H1 (cell line): Measurements from ENCODE around the gene CACNG4. TPM values are rescaled to one million over a fixed set of nuclear protein-coding genes. Genes with fewer than 3 reads are reported as not detected.

Experiments
- CTCF ChIA-PET: fragments of 300-600 bp; sonication (Branson Sonifier 250); formaldehyde crosslinking; loops from one replicate; lab custom pipeline; 2021; ENCODE audit not compliant: partially characterized antibody; lab: Charles Lee
- POLR2A ChIA-PET: fragments of 300-600 bp; sonication (Branson Sonifier 250); formaldehyde crosslinking; loops from one replicate; lab custom pipeline; 2021; ENCODE audit warnings: inconsistent platforms; ENCODE audit not compliant: partially characterized antibody; lab: Charles Lee
- DNase-seq, 2 experiments: peaks; one replicate each; pipeline versions ENCODE4 v3.0.0 to v3.0.0-alpha.2; 2010 to 2022; ENCODE audit warnings: low spot score in 2 of 2, low read depth in 1 of 2, mixed read lengths in 1 of 2
- FAIRE-seq: peaks from 2 replicates; lab custom pipeline; 2011; peaks lifted over from hg19 to GRCh38; lab: Jason Lieb, UNC
- H2AFZ ChIP-seq: 2 replicates; pipeline ENCODE4 v1.8.1; 2012; ENCODE audit warnings: low read length, inconsistent platforms
- H2AK5ac ChIP-seq: 2 replicates; pipeline ENCODE4 v1.6.1; 2013; ENCODE audit warnings: low read depth, low read length
- H2BK120ac ChIP-seq: replicated peaks from 2 replicates; pipeline ENCODE3; 2013; ENCODE audit warnings: low read depth, low read length, inconsistent platforms
- H2BK12ac ChIP-seq: 2 replicates; pipeline ENCODE4 v1.6.1; 2013; ENCODE audit warnings: low read depth, low read length
- H2BK15ac ChIP-seq: 2 replicates; pipeline ENCODE4 v1.6.1; 2013; ENCODE audit warnings: low read length
- H2BK20ac ChIP-seq: 2 replicates; pipeline ENCODE4 v1.6.1; 2013; ENCODE audit warnings: low read length
- H2BK5ac ChIP-seq: 2 replicates; pipeline ENCODE4 v1.6.1; 2013; ENCODE audit warnings: low read depth, low read length
- H3K14ac ChIP-seq: 2 replicates; pipeline ENCODE4 v1.6.1; 2013; ENCODE audit warnings: inconsistent platforms; ENCODE audit not compliant: insufficient read length
- H3K18ac ChIP-seq: 2 replicates; pipeline ENCODE4 v1.6.1; 2013; ENCODE audit warnings: low read length; ENCODE audit errors: extremely low read depth
- H3K23ac ChIP-seq: 2 replicates; pipeline ENCODE4 v1.6.1; 2013; ENCODE audit warnings: inconsistent platforms; ENCODE audit not compliant: insufficient read length
- H3K23me2 ChIP-seq: 2 replicates; pipeline ENCODE4 v1.6.1; 2013; ENCODE audit warnings: low read depth, low read length
- H3K27ac ChIP-seq: 2 replicates; pipeline ENCODE4 v1.6.1; 2011; ENCODE audit warnings: low read depth, low read length, inconsistent platforms
- H3K27me3 ChIP-seq, 4 experiments: replicated peaks in 1 of 4; 1 replicate in 1 of 4; 2 replicates in 3 of 4; pipeline versions ENCODE4 v1.6.1 to v1.8.1; 2011 to 2013; ENCODE audit warnings: low read length in 3 of 4, mild to moderate bottlenecking in 3 of 4, inconsistent platforms in 2 of 4, mixed read lengths in 2 of 4, moderate library complexity in 1 of 4; ENCODE audit not compliant: control insufficient read depth in 3 of 4, insufficient read depth in 3 of 4; ENCODE audit errors: extremely low read depth in 1 of 4
- H3K36me3 ChIP-seq, 4 experiments: 2 replicates each; pipeline versions ENCODE4 v1.6.1 to v1.8.1; 2011 to 2013; ENCODE audit warnings: mild to moderate bottlenecking in 4 of 4, low read length in 3 of 4, moderate library complexity in 2 of 4, control low read depth in 1 of 4, inconsistent platforms in 1 of 4; ENCODE audit not compliant: insufficient read depth in 4 of 4, control insufficient read depth in 2 of 4
- H3K4ac ChIP-seq: replicated peaks from 2 replicates; pipeline ENCODE3; 2013; ENCODE audit warnings: low read length, low read depth, mixed read lengths, inconsistent platforms; ENCODE audit not compliant: insufficient read length
- H3K4me1 ChIP-seq, 4 experiments: replicated peaks in 1 of 4; 1 replicate in 1 of 4; 2 replicates in 3 of 4; pipeline versions ENCODE4 v1.6.1 to v1.8.1; 2011 to 2013; ENCODE audit warnings: low read length in 3 of 4, inconsistent platforms in 2 of 4, mixed read lengths in 1 of 4; ENCODE audit not compliant: insufficient read depth in 4 of 4, control insufficient read depth in 3 of 4
- H3K4me2 ChIP-seq, 2 experiments: 2 replicates each; pipeline versions ENCODE4 v1.6.1 to v1.8.1; 2011 to 2013; ENCODE audit warnings: low read depth in 2 of 2, low read length in 2 of 2, control low read depth in 1 of 2, inconsistent platforms in 1 of 2, mild to moderate bottlenecking in 1 of 2; ENCODE audit not compliant: insufficient read depth in 1 of 2
- H3K4me3 ChIP-seq, 4 experiments: fragments of 200-600, 300-600 bp in 1 of 4; sonication (generic), shearing (Covaris generic), sonication (Bioruptor Twin) in 1 of 4; 2 replicates each; pipeline versions ENCODE4 v1.5.1 to v1.8.1; 2011 to 2016; ENCODE audit warnings: low read length in 4 of 4, low read depth in 3 of 4, control low read depth in 2 of 4, inconsistent platforms in 2 of 4, mild to moderate bottlenecking in 2 of 4, mixed read lengths in 1 of 4, moderate library complexity in 1 of 4; ENCODE audit not compliant: insufficient read depth in 2 of 4; ENCODE audit errors: extremely low read depth in 1 of 4
- H3K56ac ChIP-seq: replicated peaks from 2 replicates; pipeline ENCODE3; 2013; ENCODE audit warnings: low read depth, mild to moderate bottlenecking, mixed read lengths, low read length, inconsistent platforms; ENCODE audit not compliant: insufficient read length
- H3K79me1 ChIP-seq: 2 replicates; pipeline ENCODE4 v1.6.1; 2013; ENCODE audit warnings: low read depth, low read length, control low read depth
- H3K79me2 ChIP-seq, 2 experiments: 2 replicates each; pipeline versions ENCODE4 v1.6.1 to v1.8.1; 2012 to 2013; ENCODE audit warnings: low read length in 2 of 2, mild to moderate bottlenecking in 2 of 2, inconsistent platforms in 1 of 2; ENCODE audit not compliant: insufficient read depth in 2 of 2, control insufficient read depth in 1 of 2
- H3K9ac ChIP-seq, 4 experiments: replicated peaks in 1 of 4; 1 replicate in 1 of 4; 2 replicates in 3 of 4; pipeline versions ENCODE4 v1.6.1 to v1.8.1; 2011 to 2013; ENCODE audit warnings: low read depth in 3 of 4, low read length in 3 of 4, control low read depth in 2 of 4, mild to moderate bottlenecking in 2 of 4, moderate library complexity in 2 of 4, inconsistent platforms in 1 of 4; ENCODE audit errors: extremely low read depth in 1 of 4
- H3K9me3 ChIP-seq, 2 experiments: 2 replicates each; pipeline versions ENCODE4 v1.6.1 to v1.8.1; 2012 to 2013; ENCODE audit warnings: mild to moderate bottlenecking in 2 of 2, moderate library complexity in 2 of 2, control low read depth in 1 of 2, inconsistent platforms in 1 of 2, low read depth in 1 of 2, low read length in 1 of 2, mixed read lengths in 1 of 2; ENCODE audit not compliant: insufficient read depth in 2 of 2
- H4K20me1 ChIP-seq, 2 experiments: replicated peaks in 1 of 2; 2 replicates each; pipeline versions ENCODE3 to v1.8.1; 2011 to 2013; ENCODE audit warnings: inconsistent platforms in 2 of 2, low read length in 2 of 2, mild to moderate bottlenecking in 1 of 2; ENCODE audit not compliant: insufficient read depth in 2 of 2, control insufficient read depth in 1 of 2
- H4K5ac ChIP-seq: 2 replicates; pipeline ENCODE4 v1.6.1; 2013; ENCODE audit warnings: low read length, low read depth, mixed read lengths, inconsistent platforms; ENCODE audit not compliant: insufficient read length
- H4K8ac ChIP-seq: 2 replicates; pipeline ENCODE4 v1.8.0; 2013; ENCODE audit warnings: mild to moderate bottlenecking, moderate library complexity, low read length, inconsistent platforms; ENCODE audit not compliant: insufficient read depth; ENCODE audit errors: extremely low read depth
- H4K91ac ChIP-seq: replicated peaks from 2 replicates; pipeline ENCODE3; 2013; ENCODE audit warnings: low read length, mixed read lengths, inconsistent platforms; ENCODE audit not compliant: insufficient read length
- CREB1 ChIP-seq: IDR thresholded peaks from 2 replicates; pipeline ENCODE4 v1.6.1; 2012; ENCODE audit warnings: inconsistent platforms
- CTCF ChIP-seq, 3 experiments: IDR thresholded peaks; 1 replicate in 2 of 3; 2 replicates in 1 of 3; pipeline versions ENCODE4 v1.5.1 to v1.6.1; 2011; ENCODE audit warnings: low read length in 3 of 3, mild to moderate bottlenecking in 3 of 3, inconsistent platforms in 2 of 3, low read depth in 1 of 3, moderate library complexity in 1 of 3; ENCODE audit not compliant: insufficient read depth in 1 of 3; ENCODE audit errors: control extremely low read depth in 1 of 3
- JUN ChIP-seq: IDR thresholded peaks from 2 replicates; pipeline ENCODE4 v1.6.1; 2011; ENCODE audit warnings: low read depth, mild to moderate bottlenecking, improper control_type of control experiment, low read length
- KDM1A ChIP-seq: fragments of 200-600, 300-600 bp; sonication (generic); IDR thresholded peaks from 2 replicates; pipeline ENCODE4 v1.7.1; 2016; ENCODE audit warnings: mild to moderate bottlenecking, low read length, borderline replicate concordance
- RAD21 ChIP-seq, 2 experiments: IDR thresholded peaks in 1 of 2; conservative IDR thresholded peaks in 1 of 2; 2 replicates each; pipeline ENCODE4 v1.6.1; 2011; ENCODE audit warnings: low read depth in 2 of 2, low read length in 2 of 2, improper control_type of control experiment in 1 of 2, inconsistent platforms in 1 of 2, mild to moderate bottlenecking in 1 of 2, moderate library complexity in 1 of 2
- SIN3A ChIP-seq, 2 experiments: IDR thresholded peaks in 1 of 2; conservative IDR thresholded peaks in 1 of 2; 2 replicates each; pipeline ENCODE4 v1.6.1; 2011 to 2012; ENCODE audit warnings: low read length in 2 of 2, improper control_type of control experiment in 1 of 2, low read depth in 1 of 2, mild to moderate bottlenecking in 1 of 2
- YY1 ChIP-seq: IDR thresholded peaks from 2 replicates; pipeline ENCODE4 v1.6.1; 2011; ENCODE audit warnings: low read depth, mild to moderate bottlenecking, low read length
- WGBS, 2 experiments: shearing (Covaris generic) in 1 of 2; methylation state at CpG; one replicate each; pipeline versions ENCODE4 v1.1.6 to v1.1.7; 2013 to 2015; ENCODE audit warnings: low lambda C conversion rate in 2 of 2, mixed read lengths in 2 of 2, inconsistent platforms in 1 of 2, low coverage in 1 of 2, missing lambda C conversion rate in 1 of 2; ENCODE audit not compliant: insufficient replicate concordance in 2 of 2, insufficient coverage in 1 of 2, insufficient read length in 1 of 2; ENCODE audit errors: extremely low coverage in 1 of 2, missing lambda C conversion rate in 1 of 2; 5-methylcytosine and 5-hydroxymethylcytosine counted together
- polyA plus RNA-seq, 7 experiments: library from polyadenylated mRNA; depleted of rRNA in 3 of 7; stranded (reverse) in 5 of 7; unstranded in 2 of 7; fragments of >200 nt in 5 of 7; fragments of 200-250 nt in 2 of 7; gene quantifications; 1 replicate in 5 of 7; 2 replicates in 1 of 7; 4 replicates in 1 of 7; pipeline versions ENCODE4 v1.2.1 to v1.2.3, GENCODE V29; 2011 to 2013; ENCODE audit warnings: missing spikeins in 2 of 7, mixed read lengths in 2 of 7
- total RNA-seq: library from RNA; stranded (reverse); fragmentation: NEBNext Ultra II Directional; extraction: Animal tissue kit (Norgen Biotek cat#: 25700); gene quantifications from 2 replicates; pipeline ENCODE4 v1.2.1, GENCODE V29; 2021
- TF ChIP-seq, protein P1 (sequence below): IDR thresholded peaks from 2 replicates; pipeline ENCODE4 v1.6.1; 2012; ENCODE audit warnings: inconsistent platforms

The CACNG4 gene
- total and polyA plus RNA-seq, 2 of the 8 experiments (the other 6 are each of a cell fraction or from before 2014, with no cell fraction given): 3.6 to 5.6 TPM

DNA sequence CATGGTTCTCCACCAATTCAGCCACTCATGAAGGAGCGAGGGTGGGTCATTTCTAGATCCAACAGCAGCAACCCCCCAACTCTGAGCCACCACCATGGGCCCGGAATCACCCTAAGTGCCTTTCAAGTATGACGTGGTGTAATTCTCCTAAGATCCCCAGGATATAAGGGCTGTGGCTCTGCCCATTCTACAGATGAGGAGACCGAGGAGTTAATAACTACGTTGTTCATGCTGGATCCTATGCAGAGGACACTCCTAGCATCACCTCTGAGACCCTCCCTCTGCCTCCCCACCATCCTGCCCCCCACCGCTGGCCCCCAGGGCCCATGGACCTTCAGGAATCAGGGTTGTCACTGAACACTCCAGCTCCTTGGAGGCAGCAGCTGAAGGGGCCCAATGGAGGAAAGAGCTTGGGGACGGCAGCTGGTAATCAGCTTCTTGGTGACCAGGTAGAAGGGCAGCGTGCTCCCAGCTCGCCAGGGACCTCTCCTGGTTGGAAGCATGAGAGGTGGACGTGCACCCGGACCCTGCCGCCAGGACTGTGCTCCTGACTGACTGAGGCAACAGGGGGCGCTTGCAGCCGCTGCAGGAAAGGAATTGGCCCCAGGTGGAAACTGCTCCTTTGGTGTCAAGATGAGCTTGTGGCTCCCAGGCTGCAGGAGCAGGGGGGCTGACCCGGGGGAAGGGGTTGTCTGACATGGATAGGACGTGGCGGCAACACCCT lies 51.7 kb downstream of the CACNG4 start:
- Histone ChIP-seq H2BK20ac (no peak overlapping the region), H2BK15ac (0 out of 2 replicates have a peak overlapping the region, but pooled peaks have one; percentile 16), H3K14ac (no peak overlapping the region), H3K23me2 (no peaks in the 10 kb centered on the region), H4K91ac (no peak overlapping the region), H3K4me3 (no peak overlapping the region), H3K4me1 (no peaks in the 10 kb centered on the region; a peak in 1 of 7 replicates), H4K8ac (no peak overlapping the region; the same call in 1 of the 2 replicates), H2BK5ac (no peak overlapping the region), H3K27ac (no peak overlapping the region), H3K56ac (no peak overlapping the region), H2AFZ (no peak overlapping the region), H3K79me2 (no peaks in the 10 kb centered on the region), H2BK120ac (no peak overlapping the region), H3K4ac (no peak overlapping the region), H3K36me3 (no peaks in the 10 kb centered on the region), H3K9me3 (no peaks in the 10 kb centered on the region), H2AK5ac (no peak overlapping the region), H3K4me2 (no peak overlapping the region), H4K5ac (no peak overlapping the region), H3K18ac (no peak overlapping the region), H2BK12ac (no peak overlapping the region), H3K23ac (no peak overlapping the region), H4K20me1 (no peaks in the 10 kb centered on the region), H3K9ac (no peak overlapping the region), H3K79me1 (no peaks in the 10 kb centered on the region), H3K27me3 (no peaks in the 10 kb centered on the region)
- 78% methylated on average over 16 of the region's 17 CpGs; no CpG with 5 or more reads in 1 of the 2 experiments for WGBS, 2 experiments
- DNase-seq: peak; percentile 19 to 73
- CTCF ChIA-PET: interaction anchor here (0.8 to 3.5 kb wide), 36 partner anchors 9 to 319 kb away, joined by 3 to 28 read pairs (median 4); no protein-coding TSS in a partner anchor
- POLR2A ChIA-PET: interaction anchor here (0.5 kb wide), 1 partner anchor 94 kb away, joined by 3 read pairs; no protein-coding TSS in a partner anchor
- FAIRE-seq: no peak
- TF ChIP-seq RAD21 (IDR thresholded peaks at IDR 0.05 in 1 of 2, conservative IDR thresholded peaks at IDR 0.05 in 1 of 2; ENCODE audit: low read depth in 2 of 2, low read length in 2 of 2) (peak; percentile 63 to 78), KDM1A (peak; percentile 60; the same call in 1 of the 2 replicates), SIN3A (conservative IDR thresholded peaks at IDR 0.05 in 1 of 2, IDR thresholded peaks at IDR 0.05 in 1 of 2; ENCODE audit: low read depth in 1 of 2, low read length in 2 of 2) (0 out of 4 replicates have a peak, but pooled peaks of 1 of the 2 experiments have one; percentile 31), JUN (no peak), CREB1 (0 out of 2 replicates have a peak, but pooled peaks have one; percentile 17), YY1 (no peak), CTCF (IDR thresholded peaks at IDR 0.05; ENCODE audit: control extremely low read depth in 1 of 3, insufficient read depth in 1 of 3, low read depth in 1 of 3, low read length in 3 of 3) (peak; percentile 77 to 95 (median 87))
- TF ChIP-seq, protein P1, sequence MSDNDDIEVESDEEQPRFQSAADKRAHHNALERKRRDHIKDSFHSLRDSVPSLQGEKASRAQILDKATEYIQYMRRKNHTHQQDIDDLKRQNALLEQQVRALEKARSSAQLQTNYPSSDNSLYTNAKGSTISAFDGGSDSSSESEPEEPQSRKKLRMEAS: peak; percentile 47; the same call in 1 of the 2 replicates
